ENCODE measurements around the gene POU2AF2.

Gene POU2AF2, protein sequence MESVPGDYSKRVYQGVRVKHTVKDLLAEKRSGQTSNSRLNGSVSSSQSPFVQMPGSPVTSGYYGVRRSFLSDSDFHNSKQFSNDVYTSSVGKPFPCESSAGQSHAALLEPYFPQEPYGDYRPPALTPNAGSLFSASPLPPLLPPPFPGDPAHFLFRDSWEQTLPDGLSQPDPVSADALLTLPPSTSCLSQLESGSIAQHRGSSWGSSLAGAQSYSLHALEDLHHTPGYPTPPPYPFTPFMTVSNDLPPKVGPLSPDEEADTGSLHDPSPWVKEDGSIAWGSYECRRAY
- long read RNA-seq: 0 reads

DNA sequence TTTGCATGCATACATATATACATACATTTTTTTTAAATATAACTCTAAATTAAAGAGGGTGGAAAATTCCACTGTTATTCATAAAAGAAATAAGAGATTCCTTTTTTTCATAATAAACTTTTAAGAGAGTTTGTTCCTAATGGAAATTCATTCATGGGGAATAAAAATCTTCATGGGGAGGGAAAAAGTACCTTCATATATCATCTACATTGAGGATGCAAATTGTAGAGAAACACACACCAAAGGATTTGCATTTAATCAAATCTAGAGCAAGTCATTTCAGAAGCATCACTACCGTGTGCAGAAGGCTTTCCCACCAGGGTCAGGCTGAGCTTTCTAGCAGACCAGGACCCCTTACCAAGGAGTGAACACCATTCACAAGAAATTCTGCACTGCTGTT lies at the start of gene POU2AF2:
Gene POU2AF2, plus strand, starts transcription at position 301 of the 400 bp plus-strand sequence. CDS start 129 bp downstream, outside the sequence.
- DNase-seq (ENCODE audit: low read depth in 1 of 2, low spot score in 1 of 2): no peak
- H3K27ac ChIP-seq (replicated peaks): no peak within 1 kb of the TSS
- no peaks in the 10 kb centered on the region for H3K27me3 ChIP-seq (ENCODE audit: insufficient read depth, poor library complexity, severe bottlenecking)
- H3K4me3 ChIP-seq (replicated peaks; ENCODE audit: insufficient read depth, low read length): no peak within 1 kb of the TSS
- TF ChIP-seq GABPA (IDR thresholded peaks at IDR 0.05; ENCODE audit: low read depth) (no peak), CTCF (IDR thresholded peaks at IDR 0.05; ENCODE audit: insufficient read depth, low read length) (no peak), POLR2AphosphoS5 (IDR thresholded peaks at IDR 0.05; ENCODE audit: low read depth) (no peak)

- Histone ChIP-seq H3K27me3 (ENCODE audit: insufficient read depth, poor library complexity, severe bottlenecking) (no peaks in the 10 kb centered on the region), H3K27ac (replicated peaks) (no peak overlapping the region), H3K4me3 (replicated peaks; ENCODE audit: insufficient read depth, low read length) (no peak overlapping the region)
- no peak for DNase-seq (ENCODE audit: low read depth in 1 of 2, low spot score in 1 of 2)
- TF ChIP-seq GABPA (IDR thresholded peaks at IDR 0.05; ENCODE audit: low read depth) (no peak), POLR2AphosphoS5 (IDR thresholded peaks at IDR 0.05; ENCODE audit: low read depth) (no peak), CTCF (IDR thresholded peaks at IDR 0.05; ENCODE audit: insufficient read depth, low read length) (no peak), SPI1 (IDR thresholded peaks at IDR 0.05; ENCODE audit: borderline replicate concordance, low read depth) (no peak), REST (IDR thresholded peaks at IDR 0.05; ENCODE audit: insufficient replicate concordance, low read depth) (no peak)
Observed at GRCh38 chr11:111200010-111200534, 45.5 kb upstream of the POU2AF2 start.

DNA sequence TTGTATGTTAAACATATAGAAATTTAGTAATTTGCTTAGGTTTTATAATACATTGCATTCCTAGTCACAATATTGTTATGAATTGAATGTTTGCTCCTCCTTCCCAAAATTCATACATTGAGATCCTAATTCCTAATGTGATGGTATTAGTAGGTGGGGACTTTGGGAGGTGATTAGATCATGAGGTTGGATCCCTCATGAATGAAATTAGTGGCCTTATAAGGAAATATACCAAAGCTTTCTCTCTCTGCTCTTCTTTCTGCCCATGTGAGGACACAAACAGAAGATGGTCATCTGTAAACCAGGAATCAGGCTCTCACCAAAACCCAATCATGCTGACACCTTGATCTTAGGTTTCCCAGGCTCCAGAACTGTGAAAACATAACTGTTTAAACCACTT lies 41.3 kb upstream of the POU2AF2 start:
- Histone ChIP-seq H3K27ac (replicated peaks) (no peak overlapping the region), H3K27me3 (ENCODE audit: insufficient read depth, poor library complexity, severe bottlenecking) (no peaks in the 10 kb centered on the region), H3K4me3 (replicated peaks; ENCODE audit: insufficient read depth, low read length) (no peak overlapping the region)
- no peak for DNase-seq (ENCODE audit: low read depth in 1 of 2, low spot score in 1 of 2)
- TF ChIP-seq CTCF (IDR thresholded peaks at IDR 0.05; ENCODE audit: insufficient read depth, low read length) (no peak), SPI1 (IDR thresholded peaks at IDR 0.05; ENCODE audit: borderline replicate concordance, low read depth) (no peak), POLR2AphosphoS5 (IDR thresholded peaks at IDR 0.05; ENCODE audit: low read depth) (no peak), GABPA (IDR thresholded peaks at IDR 0.05; ENCODE audit: low read depth) (no peak), REST (IDR thresholded peaks at IDR 0.05; ENCODE audit: insufficient replicate concordance, low read depth) (no peak)

Data from HL-60 (cell line).